Fibroblast of upper back skin (primary cell): ENCODE data around the gene CGAS.
"Not testable (repeated sequence)": the region's sequence is repeated elsewhere in the genome, so short reads cannot be mapped to it uniquely, and the experiment has no call there.

ENCODE experiments used
- DNase-seq: peaks from one replicate; pipeline ENCODE4 v3.0.0-alpha.2; 2013

Gene CGAS

GRCh38 chr6:73452107-73452461 lies at the start of gene CGAS:
TSS of gene CGAS (minus strand) at chr6:73452297. CDS start at chr6:73452181, 116 bp downstream.
- peak; percentile 60 for DNase-seq

- no peak for DNase-seq
These were observed 45.8 kb upstream of the CGAS start for GRCh38 chr6:73497915-73498314.

GRCh38 chr6:73491377-73491776 lies 39.3 kb upstream of the CGAS start:
- DNase-seq, result peak; percentile 19

- no peak for DNase-seq
These were observed 35.4 kb upstream of the CGAS start for GRCh38 chr6:73487473-73487872.

- no peak for DNase-seq
These were observed 32.3 kb upstream of the CGAS start for GRCh38 chr6:73484438-73484837.

- DNase-seq, result no peak
These were observed 29.9 kb upstream of the CGAS start for GRCh38 chr6:73481969-73482368.

- DNase-seq, result no peak
These were observed 25.3 kb upstream of the CGAS start for GRCh38 chr6:73477407-73477806.

GRCh38 chr6:73476723-73477122 lies 24.6 kb upstream of the CGAS start:
- no peak for DNase-seq

- no peak for DNase-seq
These were observed 19.7 kb upstream of the CGAS start for GRCh38 chr6:73471686-73472290.

GRCh38 chr6:73461537-73462350 lies 9.6 kb upstream of the CGAS start, which contains the start of gene MTO1:
TSS of gene MTO1 (plus strand) at chr6:73461737. CDS start at chr6:73461855, 118 bp downstream.
- peak; percentile 92 for DNase-seq

GRCh38 chr6:73460056-73460455 lies 8.0 kb upstream of the CGAS start:
- no peak for DNase-seq

GRCh38 chr6:73459474-73459873 lies 7.4 kb upstream of the CGAS start:
- DNase-seq, result not testable (repeated sequence)

- DNase-seq, result peak; percentile 7
These were observed 4.0 kb upstream of the CGAS start for GRCh38 chr6:73455865-73456629.

GRCh38 chr6:73451223-73452106 lies 632 bp downstream of the CGAS start:
- DNase-seq, result peak; percentile 48

- DNase-seq, result no peak
These were observed 8.5 kb downstream of the CGAS start for GRCh38 chr6:73443555-73443954.

GRCh38 chr6:73435236-73435635 lies 16.9 kb downstream of the CGAS start:
- DNase-seq, result no peak

GRCh38 chr6:73421534-73421933 lies 30.6 kb downstream of the CGAS start:
- no peak for DNase-seq

- DNase-seq, result peak; percentile 19
These were observed 33.9 kb downstream of the CGAS start for GRCh38 chr6:73418081-73418741.

- no peak for DNase-seq
These were observed 39.0 kb downstream of the CGAS start for GRCh38 chr6:73413102-73413501.

- DNase-seq, result no peak
These were observed 42.7 kb downstream of the CGAS start for GRCh38 chr6:73409395-73409794.

- no peak for DNase-seq
These were observed 51.4 kb downstream of the CGAS start for GRCh38 chr6:73400656-73401055.

GRCh38 chr6:73395875-73396274 lies 56.2 kb downstream of the CGAS start:
- DNase-seq, result no peak
